Activated CD4-positive, alpha-beta T cell treated with anti-CD3 and anti-CD28 coated beads for 24 hours (primary cell): ENCODE measurements around the gene TSR3.

ENCODE experiments used
- DNase-seq, 2 donors: peaks; one replicate each; pipeline ENCODE4 v3.0.0-alpha.2; 2020; ENCODE audit warnings: low read depth in 2 of 2

Gene TSR3

DNA sequence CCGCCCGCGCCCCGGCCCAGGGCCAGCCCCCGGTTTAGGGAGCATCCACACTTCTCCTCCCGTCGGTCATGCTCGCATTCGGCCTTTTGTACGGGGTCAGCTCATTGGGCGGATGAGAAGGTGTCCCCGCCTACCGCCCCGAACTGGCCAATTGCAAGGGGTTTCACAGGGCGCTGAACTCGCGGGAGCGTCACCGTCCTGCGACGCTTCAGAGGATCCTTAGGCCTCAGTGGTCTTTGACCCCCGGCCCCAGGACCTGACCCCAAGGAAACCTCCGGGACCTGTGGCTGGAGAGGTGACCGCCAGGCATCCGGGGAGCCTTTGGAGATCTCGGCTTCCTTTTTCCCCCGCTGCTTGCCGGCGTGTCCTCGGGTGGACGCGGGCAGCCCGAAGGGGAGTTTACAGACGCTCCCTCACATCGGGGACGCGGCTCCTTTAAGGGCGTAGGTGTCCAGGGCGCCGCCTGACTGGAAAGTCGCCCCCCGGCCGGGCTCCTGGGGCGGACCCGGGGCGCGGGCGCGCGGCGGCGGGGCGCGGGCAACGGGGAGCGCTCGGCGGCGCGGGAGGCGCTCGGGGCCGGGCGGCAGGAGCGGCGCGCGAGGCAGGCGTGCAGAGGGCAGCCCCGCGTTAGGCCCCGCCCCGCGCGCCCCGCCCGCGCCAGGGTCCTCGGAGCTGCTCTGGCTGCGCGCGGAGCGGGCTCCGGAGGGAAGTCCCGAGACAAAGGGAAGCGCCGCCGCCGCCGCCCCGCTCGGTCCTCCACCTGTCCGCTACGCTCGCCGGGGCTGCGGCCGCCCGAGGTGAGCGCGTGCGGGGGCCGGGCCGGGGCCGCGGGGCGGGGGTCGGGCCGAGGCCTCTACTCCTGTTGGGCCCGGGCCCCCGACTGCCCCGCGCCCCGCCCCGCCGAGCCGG, 42.4 kb downstream of the TSR3 start, which contains the start of gene UBE2I:
TSS of gene UBE2I (plus strand) at position 660 of the 909 bp plus-strand sequence. CDS start 4,395 bp downstream, outside the sequence.
- DNase-seq, result peak; percentile 95 to 98

DNA sequence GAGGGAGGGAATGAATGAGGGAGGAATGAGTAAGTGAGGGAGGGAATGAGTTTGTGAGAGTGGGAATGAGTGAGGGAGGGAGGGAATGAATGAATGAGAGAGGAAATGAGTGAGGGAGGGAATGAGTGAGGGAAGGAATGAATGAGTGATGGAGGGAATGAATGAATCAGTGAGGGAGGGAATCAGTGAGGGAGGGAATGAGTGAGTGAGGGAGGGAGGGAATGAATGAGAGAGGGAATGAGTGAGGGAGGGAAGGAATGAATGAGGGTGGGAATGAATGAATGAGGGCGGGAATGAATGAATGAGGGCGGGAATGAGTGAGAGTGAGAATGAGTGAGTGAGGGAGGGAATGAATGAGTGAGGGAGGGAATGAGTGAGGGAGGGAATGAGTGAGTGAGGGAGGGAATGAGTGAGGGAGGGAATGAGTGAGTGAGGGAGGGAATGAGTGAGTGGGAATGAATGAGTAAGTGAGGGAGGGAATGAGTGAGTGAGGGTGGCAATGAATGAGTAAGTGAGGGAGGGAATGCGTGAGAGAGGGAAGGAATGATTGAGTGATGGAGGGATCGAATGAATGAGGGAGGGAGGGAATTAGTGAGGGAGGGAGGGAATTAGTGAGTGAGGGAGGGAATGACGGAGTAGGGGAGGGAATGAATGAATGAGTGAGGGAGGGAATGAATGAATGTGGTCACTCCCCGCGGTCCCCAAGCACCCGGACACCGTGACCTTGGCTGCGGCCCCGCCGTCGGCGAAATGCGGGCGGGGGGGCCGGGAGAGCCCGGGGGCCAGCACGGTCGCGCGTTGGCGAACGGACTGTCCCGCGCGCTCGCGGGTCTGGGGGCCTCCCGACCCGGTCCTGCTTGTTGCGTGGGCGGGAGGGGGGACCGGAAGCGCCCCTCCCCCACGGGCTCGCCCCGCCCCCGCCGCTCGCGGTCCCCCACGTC, 43.4 kb downstream of the TSR3 start:
- DNase-seq, result no peak

DNA sequence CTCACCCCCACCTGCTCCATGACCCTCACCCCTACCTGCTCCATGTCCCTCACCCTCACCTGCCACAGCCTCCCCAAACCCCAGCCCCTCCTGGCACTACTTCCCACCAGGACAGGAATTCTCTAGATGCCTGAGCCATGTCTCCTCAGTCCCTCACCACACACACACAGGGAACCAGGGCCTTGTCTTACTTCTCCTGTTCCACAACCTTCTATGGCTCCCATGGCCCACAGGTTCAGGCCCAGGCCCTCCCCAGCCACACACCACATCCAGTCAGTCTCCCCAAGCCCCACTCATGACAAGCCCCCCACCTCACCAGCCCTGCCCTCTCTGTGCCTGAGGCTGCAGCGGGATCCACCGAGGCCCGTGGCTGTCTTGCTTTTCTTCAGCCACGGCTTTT, 45.3 kb downstream of the TSR3 start:
- DNase-seq, result no peak

DNA sequence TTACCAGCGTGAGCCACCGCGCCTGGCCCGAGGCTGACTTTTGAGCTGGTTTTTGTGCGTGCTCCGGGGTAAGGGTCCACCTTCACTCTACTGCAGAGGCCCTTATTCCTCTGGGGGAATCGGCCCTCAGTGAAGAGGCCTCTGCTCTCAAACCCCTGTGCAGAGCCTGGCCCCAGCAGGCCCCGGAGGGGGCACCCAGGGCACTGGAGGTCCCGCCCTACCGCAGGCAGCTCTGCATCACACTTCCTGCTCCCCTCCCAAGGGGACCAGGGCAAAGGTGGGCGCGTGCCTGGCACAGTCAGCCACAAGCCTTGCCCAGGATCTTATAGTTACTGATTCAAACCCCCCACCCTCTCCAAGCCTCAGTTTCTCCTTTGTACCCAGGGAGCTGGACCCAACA, 45.9 kb downstream of the TSR3 start:
- DNase-seq, result no peak

DNA sequence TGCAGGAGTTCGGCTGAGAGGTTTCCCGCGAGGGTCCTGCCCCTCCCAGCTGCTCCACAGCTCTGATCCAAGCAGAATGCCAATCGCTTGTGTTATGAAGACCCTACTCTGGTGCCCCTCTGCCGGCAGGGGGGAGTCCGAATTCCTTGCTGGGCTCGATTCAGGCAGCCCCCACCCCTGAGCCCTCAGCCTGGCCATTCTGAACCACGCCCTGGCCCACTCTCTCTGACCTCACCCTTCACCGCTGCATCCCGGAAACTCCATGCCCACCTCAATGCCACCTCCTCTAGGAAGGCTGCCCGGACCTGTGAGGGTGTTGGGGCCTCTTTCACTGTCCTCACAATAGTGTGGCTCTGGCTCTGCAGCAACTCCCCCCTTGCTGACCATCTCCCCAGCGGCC, 50.1 kb downstream of the TSR3 start:
- DNase-seq, result no peak

DNA sequence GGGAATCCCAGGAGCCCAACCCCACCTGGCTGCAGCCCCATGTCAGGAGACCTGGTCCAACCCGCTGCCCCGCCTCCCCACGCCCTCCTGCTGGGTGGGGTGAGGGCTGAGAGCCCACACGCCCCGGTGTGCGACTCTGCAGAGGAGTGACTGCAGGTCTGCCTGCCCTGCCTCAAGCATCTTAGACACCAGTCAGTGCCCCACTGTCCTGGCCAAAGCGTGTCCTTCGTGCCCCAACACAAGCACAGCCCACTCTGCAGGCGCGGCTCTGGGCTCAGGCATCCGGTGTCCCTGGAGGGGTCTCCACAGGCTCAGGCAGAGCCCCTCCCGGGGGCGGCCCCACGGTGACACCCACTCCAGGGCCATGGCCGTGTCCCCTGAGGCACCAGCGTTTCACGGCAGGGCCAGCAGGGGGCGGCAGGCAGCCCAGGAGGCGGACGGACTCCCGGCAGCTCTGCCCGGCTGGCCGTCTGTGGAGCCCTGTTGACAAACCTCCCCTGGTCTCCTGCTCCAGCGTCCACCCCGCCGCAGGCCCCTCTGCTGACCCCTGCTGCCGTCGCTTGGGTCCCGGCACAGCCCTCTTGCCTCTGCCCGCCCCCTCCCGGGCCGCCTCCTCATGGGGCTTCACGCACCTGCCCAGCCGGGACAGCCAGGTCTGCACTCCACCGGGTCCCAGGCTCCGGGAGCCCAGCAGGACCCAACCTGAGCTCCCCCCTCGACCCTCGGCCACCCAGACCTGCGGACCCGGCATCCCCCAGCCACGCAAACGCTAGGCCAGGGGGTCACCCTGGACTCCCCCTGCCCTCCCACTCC, 50.8 kb downstream of the TSR3 start:
- peak; percentile 54 to 67 for DNase-seq

DNA sequence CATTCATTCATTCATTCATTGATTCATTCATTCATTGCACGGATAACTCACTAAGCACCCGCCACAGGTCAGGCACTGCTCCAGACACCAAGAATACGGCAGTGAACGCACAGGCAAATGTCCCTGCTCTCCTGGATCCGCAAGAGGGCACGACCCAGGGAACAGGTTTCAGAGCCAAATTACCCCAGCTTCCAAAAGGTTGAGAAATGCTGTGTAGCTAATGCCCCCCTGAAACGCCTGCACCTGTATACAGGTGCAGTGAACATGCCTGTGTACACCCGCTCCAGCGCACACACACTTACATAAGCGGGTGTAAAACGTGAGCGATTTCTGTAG, 51.8 kb downstream of the TSR3 start:
- no peak for DNase-seq
